ENCODE results near the gene TMC8. TPM values are rescaled to one million over a fixed set of nuclear protein-coding genes. Genes with fewer than 3 reads are reported as not detected.
"Not testable (repeated sequence)": the region's sequence is repeated elsewhere in the genome, so short reads cannot be mapped to it uniquely, and the experiment has no call there.

Gene TMC8
- total RNA-seq, 1 experiment from 2014 or later = 0.32 TPM

- H3K4me3 ChIP-seq (ENCODE audit: low read depth, low read length, poor library complexity, severe bottlenecking) = no peak overlapping the region
- no peaks in the 10 kb centered on the region for H3K36me3 ChIP-seq (ENCODE audit: insufficient read depth, low read length, poor library complexity, severe bottlenecking)
- CTCF ChIA-PET = interaction anchor here (0.5 kb wide), 1 partner anchor 13 kb away, joined by 8 read pairs; no protein-coding TSS in a partner anchor
- H3K4me1 ChIP-seq (ENCODE audit: insufficient read depth, low read length, poor library complexity, severe bottlenecking) = peaks cover 9% of the 10 kb centered on the region
- no peak for DNase-seq (ENCODE audit: low spot score)
- no peaks in the 10 kb centered on the region for H3K27me3 ChIP-seq (replicated peaks; ENCODE audit: insufficient read depth, low read depth, low read length, poor library complexity)
- no peaks in the 10 kb centered on the region for H3K9me3 ChIP-seq (ENCODE audit: low read depth, low read length, poor library complexity, severe bottlenecking)
- no TSS peak for BruUV-seq (replicated peaks)
- TF ChIP-seq CTCF (conservative IDR thresholded peaks at IDR 0.05; ENCODE audit: low read depth, low read length) (no peak), EZH2 (IDR thresholded peaks at IDR 0.05; ENCODE audit: borderline replicate concordance, low read depth, low read length, poor library complexity, severe bottlenecking) (no peak)
- intact Hi-C loops (cut with micrococcal nuclease; ENCODE audit: unreplicated experiment) = no loop called here
- H3K27ac ChIP-seq (ENCODE audit: low read depth, low read length, poor library complexity, severe bottlenecking) = no peak overlapping the region
- POLR2A ChIA-PET (ENCODE audit: low non-redundant PET) = no interaction called here
Measured at GRCh38 chr17:78138204-78139060, 7.9 kb downstream of the TMC8 start.

DNA sequence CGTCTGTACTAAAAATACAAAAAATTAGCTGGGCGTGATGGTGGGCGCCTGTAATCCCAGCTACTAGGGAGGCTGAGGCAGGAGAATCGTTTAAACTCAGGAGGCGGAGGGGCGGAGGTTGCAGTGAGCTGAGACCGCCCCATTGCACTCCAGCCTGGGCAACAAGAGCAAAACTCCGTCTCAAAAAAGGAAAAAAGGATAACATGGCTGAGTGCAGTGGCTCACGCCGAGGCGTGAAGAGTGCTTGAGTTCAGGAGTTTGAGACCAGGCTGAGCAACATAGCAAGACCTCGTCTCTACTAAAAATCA lies 9.2 kb downstream of the TMC8 start:
- intact Hi-C loops (cut with micrococcal nuclease; ENCODE audit: unreplicated experiment); DNase-seq (ENCODE audit: low spot score); H3K4me1 ChIP-seq (ENCODE audit: insufficient read depth, low read length, poor library complexity, severe bottlenecking); BruUV-seq (replicated peaks); H3K27me3 ChIP-seq (replicated peaks; ENCODE audit: insufficient read depth, low read depth, low read length, poor library complexity); H3K36me3 ChIP-seq (ENCODE audit: insufficient read depth, low read length, poor library complexity, severe bottlenecking); H3K27ac ChIP-seq (ENCODE audit: low read depth, low read length, poor library complexity, severe bottlenecking); H3K4me3 ChIP-seq (ENCODE audit: low read depth, low read length, poor library complexity, severe bottlenecking); POLR2A ChIA-PET (ENCODE audit: low non-redundant PET); H3K9me3 ChIP-seq (ENCODE audit: low read depth, low read length, poor library complexity, severe bottlenecking): not testable (repeated sequence)
- CTCF ChIA-PET = interaction anchor here (1.0 kb wide), 1 partner anchor 55 kb away, joined by 4 read pairs; no protein-coding TSS in a partner anchor

- no peak for TF ChIP-seq EZH2 (IDR thresholded peaks at IDR 0.05; ENCODE audit: borderline replicate concordance, low read depth, low read length, poor library complexity, severe bottlenecking)
- no peak for TF ChIP-seq CTCF (conservative IDR thresholded peaks at IDR 0.05; ENCODE audit: low read depth, low read length)
- POLR2A ChIA-PET (ENCODE audit: low non-redundant PET) = interaction anchor here (0.6 kb wide), 1 partner anchor 237 kb away, joined by 5 read pairs; no protein-coding TSS in a partner anchor
- H3K4me3 ChIP-seq (ENCODE audit: low read depth, low read length, poor library complexity, severe bottlenecking) = no peak overlapping the region
- DNase-seq (ENCODE audit: low spot score) = peak; percentile 98
- H3K36me3 ChIP-seq (ENCODE audit: insufficient read depth, low read length, poor library complexity, severe bottlenecking) = no peaks in the 10 kb centered on the region
- no peak overlapping the region for H3K27ac ChIP-seq (ENCODE audit: low read depth, low read length, poor library complexity, severe bottlenecking)
- intact Hi-C loops (cut with micrococcal nuclease; ENCODE audit: unreplicated experiment) = no loop called here
- no peaks in the 10 kb centered on the region for H3K27me3 ChIP-seq (replicated peaks; ENCODE audit: insufficient read depth, low read depth, low read length, poor library complexity)
- H3K4me1 ChIP-seq (ENCODE audit: insufficient read depth, low read length, poor library complexity, severe bottlenecking) = peaks cover 9% of the 10 kb centered on the region
- no TSS peak for BruUV-seq (replicated peaks)
- no peaks in the 10 kb centered on the region for H3K9me3 ChIP-seq (ENCODE audit: low read depth, low read length, poor library complexity, severe bottlenecking)
- CTCF ChIA-PET = interaction anchor here (1.0 kb wide), 1 partner anchor 55 kb away, joined by 4 read pairs; no protein-coding TSS in a partner anchor
Measured at GRCh38 chr17:78140169-78141051, 9.8 kb downstream of the TMC8 start.
